Measurements from ENCODE around the gene PLXNA1.

The PLXNA1 gene

DNA sequence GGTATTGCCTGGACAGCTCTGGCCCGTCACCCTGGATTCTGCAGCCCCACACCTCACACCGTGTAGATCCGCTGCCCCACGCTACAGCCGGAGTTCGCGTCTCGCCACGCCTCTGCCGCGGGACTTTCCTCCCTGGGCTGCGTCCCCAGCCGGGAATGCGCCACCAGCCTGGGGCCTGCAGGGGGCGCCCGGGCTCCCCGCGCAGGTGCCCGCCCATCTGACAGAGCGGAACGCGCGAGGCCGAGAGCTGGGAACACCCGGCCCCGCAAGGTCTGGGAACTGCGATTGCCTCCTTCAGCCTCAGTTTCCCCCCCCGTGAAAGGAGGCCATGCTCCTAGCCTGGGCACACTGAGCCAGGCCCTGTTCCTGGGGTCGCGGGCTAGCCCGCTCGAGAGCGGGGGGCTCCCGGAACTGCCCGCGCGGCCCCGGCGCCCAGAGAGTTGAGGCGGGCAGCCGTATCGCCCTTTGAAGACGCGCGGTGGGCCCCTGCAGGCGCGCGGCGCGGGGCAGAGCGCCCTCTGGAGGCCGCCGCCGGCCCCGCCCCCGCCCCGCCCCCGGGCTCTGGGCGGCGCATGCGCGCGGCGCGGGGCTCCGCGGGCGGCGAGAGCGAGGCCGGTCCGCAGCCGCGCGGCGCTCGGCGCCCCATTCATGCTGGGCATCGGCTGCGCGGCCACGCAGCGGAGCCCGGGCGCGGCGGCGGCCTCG is at the start of gene PLXNA1:
PLXNA1 (plus strand) TSS at position 645 of the 705 bp plus-strand sequence. CDS start 5,479 bp downstream, outside the sequence.
- peak; percentile 93 for DNase-seq (ENCODE audit: low spot score)

DNA sequence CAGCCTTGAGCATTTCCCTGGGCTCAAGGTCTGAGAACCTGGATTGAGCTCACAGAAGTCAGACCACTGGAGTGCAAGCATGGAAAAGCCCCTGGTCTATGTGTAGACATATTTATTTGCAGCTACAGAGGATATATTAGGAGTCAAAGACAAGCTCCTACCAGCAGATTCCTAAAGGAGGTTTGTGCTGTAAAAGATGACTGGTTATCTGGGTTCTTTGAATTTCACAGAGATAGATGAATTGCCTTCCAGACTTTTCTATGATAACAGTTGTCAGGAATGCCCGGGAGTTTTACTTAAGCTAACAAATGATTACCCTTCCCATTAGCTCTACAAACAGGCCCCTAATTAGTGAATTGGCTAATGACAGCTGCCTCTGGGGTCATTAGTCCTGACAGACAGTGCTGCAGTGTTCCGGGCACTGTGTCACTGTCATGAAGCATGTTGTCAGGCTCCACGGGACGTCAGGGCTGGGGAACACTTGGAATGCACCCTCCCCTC is 48.8 kb upstream of the PLXNA1 start:
- DNase-seq (ENCODE audit: low spot score), result no peak

DNA sequence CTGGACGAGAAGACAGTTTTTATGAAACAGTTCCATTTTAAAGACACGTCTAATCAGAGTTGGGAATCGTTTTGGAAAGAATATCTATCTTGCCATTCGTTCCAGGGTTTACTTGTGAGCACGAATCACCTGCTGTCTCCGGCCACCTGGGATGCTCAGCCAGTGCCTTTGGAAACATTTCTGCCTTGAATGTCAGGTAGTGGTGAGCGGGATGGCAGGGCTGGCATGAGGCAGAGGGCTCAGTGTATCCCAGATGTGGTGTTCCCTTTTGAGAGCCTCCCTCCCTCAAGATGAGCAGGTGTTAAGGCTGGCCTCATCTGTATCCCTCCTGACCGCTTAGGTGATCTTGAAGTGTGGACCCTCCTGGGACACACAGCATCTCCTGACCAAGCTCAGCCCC is 47.9 kb upstream of the PLXNA1 start:
- no peak for DNase-seq (ENCODE audit: low spot score)

DNA sequence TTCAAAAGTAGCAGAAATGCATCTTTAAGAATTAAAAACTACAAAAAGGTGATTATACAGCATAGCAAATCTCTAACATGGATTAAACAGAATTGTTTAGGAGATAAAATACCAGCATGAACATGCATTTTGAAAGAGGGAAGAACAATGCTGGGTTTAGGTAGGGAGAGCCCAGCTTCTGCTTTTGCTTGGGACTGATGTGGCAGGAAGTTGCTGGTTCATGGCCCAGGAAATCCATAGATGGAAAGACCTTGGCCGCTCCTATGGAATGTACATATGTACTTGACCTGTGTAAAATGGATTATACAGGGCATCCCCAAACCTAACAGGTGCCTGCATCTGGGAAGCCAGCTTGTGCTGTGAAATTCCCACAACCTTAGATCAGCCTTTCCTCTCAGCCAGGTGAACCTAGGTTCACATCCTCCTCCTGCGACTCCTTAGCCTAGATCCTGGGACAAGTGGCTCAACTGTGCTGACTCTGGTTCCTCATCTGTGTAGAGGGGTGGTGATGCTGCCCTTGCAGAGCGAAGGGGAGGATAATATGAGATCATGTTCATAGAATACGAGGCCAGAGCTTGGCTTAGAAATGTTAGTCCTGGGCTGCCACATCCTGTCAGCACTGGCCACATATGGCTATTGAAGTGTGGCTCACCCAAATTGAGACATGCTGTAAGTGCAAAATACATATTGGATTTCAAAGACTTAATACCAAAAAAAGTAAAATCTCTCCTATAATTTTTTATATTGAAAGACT is 47.0 kb upstream of the PLXNA1 start:
- DNase-seq (ENCODE audit: low spot score), result no peak

DNA sequence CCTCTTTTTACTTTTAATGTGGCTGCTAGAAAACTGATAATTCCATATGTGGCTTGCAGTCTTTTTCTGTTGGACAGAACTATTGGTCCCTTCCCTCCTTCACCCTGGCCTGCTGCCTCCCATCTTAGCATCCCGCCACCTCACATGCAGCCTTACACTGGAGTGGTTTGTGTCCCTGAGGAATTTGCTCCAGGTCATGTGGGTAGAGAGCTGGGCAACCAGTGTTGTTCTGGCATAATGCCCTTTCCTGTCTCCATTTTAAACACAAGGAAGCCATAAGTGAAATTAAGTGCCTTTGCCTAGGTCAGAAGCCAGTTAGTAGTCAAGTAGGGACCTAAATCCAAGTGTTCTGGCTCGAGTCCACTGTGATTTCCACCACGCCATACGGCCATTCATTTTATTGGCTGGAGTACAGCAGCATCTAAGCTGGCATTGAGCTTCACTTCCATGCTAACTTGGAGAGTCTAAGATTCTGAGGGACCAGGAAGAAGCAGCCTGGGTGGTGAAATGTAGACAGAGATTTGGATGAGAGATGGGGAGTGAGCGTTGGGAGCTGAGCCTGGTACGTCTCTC is 46.0 kb upstream of the PLXNA1 start:
- no peak for DNase-seq (ENCODE audit: low spot score)

DNA sequence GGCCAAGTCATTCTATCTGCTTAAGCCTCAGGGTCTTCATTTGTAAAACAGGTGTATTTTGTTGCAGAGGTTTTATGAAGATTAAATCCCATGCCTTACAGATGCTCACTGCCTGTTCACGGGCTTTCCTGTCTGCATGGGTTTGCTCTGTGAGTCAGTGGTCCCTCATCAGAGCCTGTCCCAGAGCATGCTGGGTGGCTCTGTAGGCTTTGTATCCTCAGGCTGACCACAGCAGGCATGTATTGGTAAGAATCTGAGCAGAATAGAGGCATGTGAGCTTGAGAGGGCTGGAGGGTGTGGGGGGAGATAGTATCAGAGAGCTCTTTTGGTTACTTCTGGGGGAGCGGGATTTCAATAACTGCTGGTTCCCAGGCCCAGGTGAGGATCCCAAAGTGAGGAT is 45.4 kb upstream of the PLXNA1 start:
- no peak for DNase-seq (ENCODE audit: low spot score)

DNA sequence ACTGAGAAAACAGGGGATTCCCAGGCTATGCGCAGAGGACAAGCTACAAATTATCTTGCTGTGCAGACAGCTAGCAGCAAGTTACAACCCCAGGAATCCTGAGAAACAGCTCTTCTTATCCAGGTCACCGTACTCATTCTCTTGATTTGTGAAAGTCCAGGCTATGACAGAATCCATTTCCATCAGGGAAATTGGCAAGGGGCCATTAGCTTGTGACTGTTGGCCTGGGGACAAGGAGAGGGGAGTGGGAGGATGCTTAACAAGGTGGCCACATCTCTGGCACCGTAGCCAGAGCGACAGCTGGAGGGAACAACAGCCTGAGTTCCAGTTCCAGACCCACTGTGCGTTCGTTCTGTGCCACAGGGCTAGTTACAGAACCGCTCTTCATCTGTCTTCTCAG is 44.9 kb upstream of the PLXNA1 start:
- no peak for DNase-seq (ENCODE audit: low spot score)

DNA sequence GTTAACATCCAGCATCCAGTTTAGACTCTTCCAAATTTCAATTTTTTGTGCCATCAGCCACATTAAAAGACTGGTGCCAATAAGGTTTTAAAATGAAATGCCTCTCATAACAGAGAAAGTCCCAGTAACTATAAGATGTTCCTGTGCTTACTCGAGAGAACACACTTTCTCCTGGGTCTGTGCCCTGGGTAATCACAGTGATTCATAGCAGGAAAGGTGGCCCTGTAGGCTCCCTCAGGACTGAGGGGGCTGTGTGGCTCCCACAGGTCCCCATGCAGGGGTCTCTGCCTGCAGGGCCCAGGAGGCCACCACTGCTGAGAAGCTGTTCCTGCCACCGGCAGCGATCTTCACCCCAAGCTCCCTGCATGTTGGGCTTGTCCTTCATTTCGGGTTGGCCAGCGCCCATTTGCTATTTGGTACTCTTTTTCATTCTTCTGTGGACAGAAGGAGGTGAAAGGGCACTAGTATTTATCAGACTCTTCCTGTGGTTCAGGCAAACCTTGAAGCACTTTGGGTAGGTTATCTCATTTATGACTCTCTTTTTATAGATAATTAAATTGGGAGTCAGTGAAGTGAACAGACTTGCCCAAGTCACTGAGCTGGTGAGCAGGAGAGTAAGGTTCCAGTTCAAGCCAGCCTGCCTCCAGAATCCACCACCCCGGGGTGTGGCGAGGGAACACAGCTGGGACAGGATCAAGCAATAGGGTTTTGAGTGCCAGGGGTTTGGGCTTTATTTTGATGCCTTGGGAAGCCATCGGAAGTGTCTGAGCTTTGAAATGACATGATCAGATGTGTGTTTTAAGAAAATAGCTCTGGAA is 44.2 kb upstream of the PLXNA1 start:
- no peak for DNase-seq (ENCODE audit: low spot score)

DNA sequence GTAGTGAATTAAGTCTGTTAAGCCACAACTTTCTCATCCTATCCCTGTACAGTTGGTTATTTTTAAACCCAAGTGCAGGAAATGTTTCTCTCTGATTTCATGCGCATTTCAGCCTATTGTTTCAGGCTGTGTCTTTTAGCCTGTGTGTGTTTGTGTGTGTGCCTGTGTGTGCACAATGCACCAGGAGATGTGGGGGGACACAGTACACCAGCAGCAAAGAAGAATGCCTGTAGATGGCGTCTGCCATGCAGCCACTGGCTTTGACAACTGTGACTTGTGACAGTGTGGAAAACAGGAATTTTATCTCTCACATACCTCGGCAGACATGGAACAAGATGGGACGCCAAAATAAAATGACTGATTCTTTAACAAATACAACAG is 43.6 kb upstream of the PLXNA1 start:
- no peak for DNase-seq (ENCODE audit: low spot score)

DNA sequence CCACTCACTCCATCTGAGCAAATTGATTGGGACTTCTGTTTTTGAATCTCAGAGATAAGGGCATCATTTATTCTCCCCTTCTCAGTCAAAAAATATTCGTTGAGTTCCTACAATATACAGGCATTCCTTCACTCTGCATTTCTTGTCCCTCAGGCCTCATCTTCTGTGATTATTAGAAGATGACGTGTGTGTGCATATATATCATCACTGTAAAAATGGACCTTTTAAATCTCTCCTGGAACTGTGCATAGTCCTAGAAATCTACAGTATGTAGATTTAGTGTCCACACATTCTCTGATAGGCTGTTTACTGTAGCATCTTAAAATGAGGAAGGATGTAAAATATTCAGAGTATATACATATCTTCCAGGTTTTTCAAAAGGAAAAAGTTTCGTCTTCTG is 43.2 kb upstream of the PLXNA1 start:
- DNase-seq (ENCODE audit: low spot score), result no peak

DNA sequence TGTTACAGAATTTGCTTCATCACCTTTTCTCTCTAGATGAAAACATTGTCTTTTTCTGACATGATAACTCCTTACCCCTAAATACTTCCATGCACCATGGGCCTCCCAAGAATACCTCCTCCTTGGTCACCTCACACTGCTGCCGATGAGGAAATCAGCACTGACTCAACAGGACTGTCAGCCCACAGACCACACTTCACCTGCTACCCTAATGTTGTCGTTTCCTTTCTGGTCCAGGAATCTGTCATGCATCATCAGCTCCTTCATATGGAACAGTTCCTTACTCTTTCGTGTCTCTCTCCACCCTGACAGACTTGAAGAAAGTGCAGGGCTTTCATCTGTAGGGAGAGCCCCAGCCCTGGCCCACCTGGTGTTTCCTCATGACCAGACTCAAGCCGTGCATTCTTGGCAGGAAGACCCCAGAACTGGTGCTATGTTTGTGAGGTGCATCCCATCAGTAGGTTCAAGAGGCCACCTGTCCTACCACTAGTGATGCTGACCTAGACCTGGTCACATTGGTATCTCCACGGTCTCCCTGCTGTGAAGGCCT is 41.1 kb upstream of the PLXNA1 start:
- DNase-seq (ENCODE audit: low spot score), result no peak

DNA sequence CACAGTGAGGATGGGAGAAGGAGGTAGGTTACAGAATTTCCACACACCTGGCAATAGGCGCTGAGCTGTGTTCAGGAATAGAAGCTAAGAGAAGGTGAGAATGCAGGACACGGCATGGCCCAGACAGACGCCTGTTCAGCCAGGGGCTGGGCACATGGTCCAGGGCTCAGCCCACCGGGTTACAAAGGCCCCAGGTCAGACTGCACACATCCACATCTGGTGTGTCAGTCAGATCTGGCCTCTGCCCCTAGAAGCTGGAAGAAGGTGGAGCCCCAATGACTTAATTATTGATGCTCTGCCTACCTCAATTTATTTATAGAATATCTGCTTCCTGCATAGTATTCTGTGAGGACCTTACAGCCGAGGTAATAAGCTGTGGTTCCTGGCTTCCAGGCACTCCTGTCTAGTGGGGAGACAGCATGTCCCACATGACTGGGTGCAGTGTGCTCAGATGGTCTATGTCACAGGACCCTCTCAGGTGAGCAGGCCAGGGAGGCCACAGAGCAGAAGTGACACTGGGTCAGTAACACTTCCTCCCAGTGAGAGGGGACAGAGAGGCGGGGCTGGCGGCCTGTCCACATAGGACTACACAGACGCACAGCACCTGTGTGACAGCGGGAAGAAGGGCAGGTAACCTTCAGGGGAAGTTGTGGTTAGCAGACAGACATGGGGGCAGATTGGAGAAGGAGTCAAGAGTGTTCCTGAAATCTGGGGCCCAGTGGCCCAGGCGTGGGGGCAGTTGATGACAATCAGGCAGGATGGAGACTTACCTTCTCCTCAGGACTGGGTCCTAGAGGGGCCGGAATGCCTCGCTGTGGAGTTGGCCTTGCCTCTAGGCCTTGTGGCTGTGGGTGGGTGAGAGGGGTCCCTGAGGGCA is 38.6 kb upstream of the PLXNA1 start:
- DNase-seq (ENCODE audit: low spot score), result no peak

DNA sequence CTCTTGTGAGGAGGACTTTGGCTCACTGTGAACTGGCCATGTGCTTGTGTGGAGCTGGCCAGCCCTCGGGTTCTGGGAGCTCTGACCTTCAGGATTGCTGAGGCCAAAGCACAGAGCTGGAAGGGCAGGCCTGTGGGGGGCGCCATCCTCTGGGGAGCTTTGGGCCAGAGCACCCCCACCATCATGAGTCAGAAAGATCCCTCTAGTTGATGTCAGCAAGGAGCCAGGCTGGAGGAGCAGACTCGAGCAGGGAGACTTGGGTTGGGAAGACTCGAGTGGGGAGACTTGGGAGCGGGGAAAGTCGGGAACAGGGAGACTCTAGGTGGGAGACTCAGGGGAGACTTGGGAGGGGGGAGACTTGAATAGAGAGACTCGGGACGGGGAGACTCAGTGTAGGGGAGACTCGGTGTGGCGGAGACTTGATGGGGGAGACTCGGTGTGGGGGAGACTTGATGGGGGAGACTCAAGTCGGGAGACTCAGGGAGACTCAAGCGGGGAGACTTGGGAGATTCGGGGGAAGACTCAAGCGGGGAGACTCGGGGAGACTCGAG is 37.7 kb upstream of the PLXNA1 start:
- DNase-seq (ENCODE audit: low spot score), result no peak

DNA sequence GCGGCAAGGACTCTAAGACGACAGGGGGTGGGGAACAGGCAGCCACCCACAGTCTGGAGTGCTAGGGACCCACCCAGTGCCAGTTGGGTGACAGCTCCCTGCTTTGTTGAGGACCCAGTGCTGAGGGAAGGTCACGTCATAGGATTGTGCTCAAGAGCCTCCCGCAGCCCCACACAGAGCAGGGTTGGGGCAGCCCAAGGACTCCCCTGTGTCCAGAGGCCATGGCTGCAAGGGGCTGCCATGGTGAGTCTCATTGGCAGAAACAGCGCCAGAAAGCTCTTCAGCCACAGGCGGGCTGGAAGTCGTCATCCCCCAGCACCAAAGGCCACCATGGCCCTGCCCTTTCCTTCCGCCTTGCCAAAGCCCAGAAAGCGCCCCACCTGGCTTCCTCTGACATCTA is 37.0 kb upstream of the PLXNA1 start:
- DNase-seq (ENCODE audit: low spot score), result no peak

DNA sequence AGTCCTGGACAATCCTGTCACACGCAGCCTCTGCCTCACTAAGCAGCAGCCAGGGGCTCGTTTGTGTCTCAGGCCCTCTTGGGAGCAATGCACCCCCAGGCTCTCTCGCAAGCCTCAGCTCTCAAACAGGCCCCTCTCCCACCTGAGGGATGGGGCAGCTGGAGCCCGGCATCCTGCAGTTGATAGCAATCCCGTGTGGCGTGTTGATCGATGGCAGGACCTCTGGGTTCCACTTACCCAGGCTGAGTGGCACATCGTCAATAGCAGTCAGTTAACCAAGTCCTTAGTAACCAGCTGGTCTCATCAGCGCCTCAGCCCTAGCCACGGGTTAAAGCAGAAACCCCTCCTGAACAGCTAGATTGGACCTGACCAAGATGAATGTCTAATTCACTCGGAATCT is 36.5 kb upstream of the PLXNA1 start:
- no peak for DNase-seq (ENCODE audit: low spot score)

DNA sequence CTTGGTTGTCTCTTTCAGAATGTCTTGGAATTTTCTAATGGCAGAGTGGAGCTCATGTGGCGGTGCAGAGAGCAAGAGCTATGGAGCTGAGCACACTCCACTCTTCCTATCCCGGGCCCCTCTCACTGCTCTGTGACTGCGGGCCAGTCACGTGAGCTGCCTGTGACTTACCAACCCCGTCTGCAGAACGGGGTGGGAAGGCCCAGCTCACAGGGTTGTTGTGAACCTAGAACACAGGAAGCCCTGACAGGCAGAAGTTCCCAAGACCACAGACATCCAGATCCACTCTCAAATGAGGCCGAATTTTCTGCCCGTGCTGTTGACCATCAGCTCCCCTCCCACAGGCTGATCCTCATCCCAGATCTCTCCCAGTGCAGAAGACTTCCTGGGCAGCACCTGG is 35.5 kb upstream of the PLXNA1 start:
- DNase-seq (ENCODE audit: low spot score), result peak; percentile 27

DNA sequence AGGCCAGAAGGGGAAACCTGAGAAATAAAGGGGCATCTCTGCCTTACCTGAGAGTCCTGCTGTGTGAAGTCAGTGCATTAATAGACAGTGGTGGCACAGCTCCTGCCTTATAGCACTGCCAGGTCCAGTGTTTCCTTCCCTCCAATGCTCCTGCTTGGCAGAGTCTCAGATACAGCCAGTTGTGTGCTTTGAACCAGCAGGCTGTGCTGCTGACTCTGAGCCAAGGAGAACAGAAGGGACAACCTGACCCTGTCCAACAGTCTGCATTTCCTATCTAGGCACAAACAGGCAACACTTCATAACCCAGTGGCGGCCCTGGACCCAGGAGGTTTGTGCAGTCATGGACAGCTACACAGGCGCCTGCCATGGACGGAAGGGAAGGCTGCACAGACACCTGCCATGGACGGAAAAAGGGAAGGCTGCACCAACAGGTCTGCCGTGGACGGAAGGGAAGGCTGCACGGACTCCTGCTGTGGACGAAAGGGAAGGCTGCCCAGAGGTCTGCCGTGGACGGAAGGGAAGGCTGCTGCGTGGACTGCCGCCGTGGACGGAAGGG is 33.9 kb upstream of the PLXNA1 start:
- no peak for DNase-seq (ENCODE audit: low spot score)

DNA sequence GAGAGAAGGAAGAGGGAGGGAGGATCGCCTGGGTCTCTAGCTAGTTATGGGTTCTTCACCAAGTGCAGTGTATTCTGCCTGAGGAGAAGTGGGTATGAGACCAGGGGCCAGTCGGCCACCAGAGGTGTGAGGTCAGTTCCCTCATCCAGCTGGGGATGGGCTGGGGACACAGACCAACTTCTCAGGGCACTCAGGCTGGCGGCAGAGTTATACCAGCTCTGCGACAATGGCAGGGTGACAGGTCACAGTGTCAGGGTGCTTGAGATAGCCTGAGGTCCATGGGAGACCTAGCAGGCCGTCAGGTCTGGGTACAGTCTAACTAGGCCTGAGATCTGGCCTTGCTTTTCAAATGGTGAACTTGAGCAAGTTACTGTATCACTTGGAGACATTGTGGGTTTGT is 31.4 kb upstream of the PLXNA1 start:
- DNase-seq (ENCODE audit: low spot score), result no peak

DNA sequence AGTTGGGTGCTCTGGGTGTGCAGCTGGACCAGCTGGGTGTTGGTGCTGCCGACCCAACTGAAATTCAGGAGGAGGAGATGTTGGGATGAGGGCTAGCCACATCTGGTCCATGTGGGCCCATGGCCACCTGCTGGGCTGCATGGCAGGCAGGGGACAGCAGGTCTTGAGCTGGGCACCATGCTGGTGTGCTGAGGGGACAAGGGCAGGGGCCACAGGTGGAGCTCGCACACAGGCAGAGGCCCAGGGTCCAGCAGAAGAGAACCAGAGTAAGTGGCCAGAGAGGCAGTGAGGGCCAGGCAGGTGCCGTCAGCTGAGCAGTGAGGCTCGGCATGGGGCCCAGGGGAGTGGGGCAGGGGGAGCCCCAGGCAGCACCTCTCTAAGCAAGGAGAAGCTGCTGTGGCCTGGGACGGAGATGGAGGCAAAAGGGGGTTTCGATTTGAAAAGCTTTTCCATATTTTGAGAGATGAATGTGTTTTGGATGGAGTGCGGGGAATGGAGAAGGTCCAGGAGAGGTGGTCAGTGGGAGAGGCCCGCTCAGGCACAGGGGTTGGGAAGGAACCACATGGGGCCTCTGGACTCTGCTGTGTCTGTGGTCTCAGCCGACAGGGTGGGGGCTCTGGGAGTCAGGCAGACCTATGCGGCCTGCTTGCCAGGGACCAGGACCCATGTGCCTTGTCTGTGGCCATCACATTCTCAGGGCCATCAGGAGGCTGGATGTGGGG is 30.5 kb upstream of the PLXNA1 start:
- no peak for DNase-seq (ENCODE audit: low spot score)

Data from germinal center (tissue), 1 donor.